Astrocyte (in vitro differentiated cells and primary cell): ENCODE measurements around the gene ZER1.

Experiments
- EZH2 ChIP-seq: IDR thresholded peaks from 2 replicates; pipeline ENCODE4 v1.6.1; 2012; ENCODE audit warnings: mild to moderate bottlenecking, low read length, inconsistent platforms; ENCODE audit not compliant: insufficient read depth
- TF ChIP-seq, protein P1 (sequence below): IDR thresholded peaks from 2 replicates; pipeline ENCODE4 v1.5.1; 2011; ENCODE audit warnings: low read depth, mild to moderate bottlenecking, inconsistent platforms, low read length, moderate library complexity; ENCODE audit not compliant: insufficient read depth

DNA sequence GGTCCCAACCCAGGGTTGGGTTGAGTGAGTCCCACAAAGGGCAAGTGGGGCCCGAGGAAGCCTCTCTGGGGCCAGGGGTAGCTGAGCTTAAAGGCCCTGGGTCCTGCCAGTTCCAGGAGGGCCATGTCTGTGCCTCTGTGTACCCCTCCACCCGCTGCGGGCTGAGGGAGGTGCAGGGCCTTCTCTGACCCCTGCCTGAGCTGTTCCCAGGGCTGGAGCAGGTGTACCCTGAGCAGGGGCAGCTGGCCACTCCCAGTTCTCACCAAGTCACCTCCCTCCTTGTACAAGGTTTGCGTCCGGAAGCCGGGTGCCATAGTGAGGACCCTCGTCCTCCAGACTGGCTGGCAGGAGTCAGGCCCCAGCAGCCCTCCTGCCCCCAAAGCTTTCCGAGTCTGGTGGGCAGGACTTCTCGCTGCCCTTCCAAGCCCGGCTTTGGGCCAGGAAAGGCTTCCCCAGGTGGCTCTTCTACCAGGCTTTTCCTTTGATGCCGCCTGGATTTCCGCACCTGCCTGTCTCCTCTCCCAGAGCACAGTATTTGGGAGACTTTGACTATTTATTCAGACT is 37.4 kb upstream of the ZER1 start:
- TF ChIP-seq, protein P1, sequence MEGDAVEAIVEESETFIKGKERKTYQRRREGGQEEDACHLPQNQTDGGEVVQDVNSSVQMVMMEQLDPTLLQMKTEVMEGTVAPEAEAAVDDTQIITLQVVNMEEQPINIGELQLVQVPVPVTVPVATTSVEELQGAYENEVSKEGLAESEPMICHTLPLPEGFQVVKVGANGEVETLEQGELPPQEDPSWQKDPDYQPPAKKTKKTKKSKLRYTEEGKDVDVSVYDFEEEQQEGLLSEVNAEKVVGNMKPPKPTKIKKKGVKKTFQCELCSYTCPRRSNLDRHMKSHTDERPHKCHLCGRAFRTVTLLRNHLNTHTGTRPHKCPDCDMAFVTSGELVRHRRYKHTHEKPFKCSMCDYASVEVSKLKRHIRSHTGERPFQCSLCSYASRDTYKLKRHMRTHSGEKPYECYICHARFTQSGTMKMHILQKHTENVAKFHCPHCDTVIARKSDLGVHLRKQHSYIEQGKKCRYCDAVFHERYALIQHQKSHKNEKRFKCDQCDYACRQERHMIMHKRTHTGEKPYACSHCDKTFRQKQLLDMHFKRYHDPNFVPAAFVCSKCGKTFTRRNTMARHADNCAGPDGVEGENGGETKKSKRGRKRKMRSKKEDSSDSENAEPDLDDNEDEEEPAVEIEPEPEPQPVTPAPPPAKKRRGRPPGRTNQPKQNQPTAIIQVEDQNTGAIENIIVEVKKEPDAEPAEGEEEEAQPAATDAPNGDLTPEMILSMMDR: no peak
- TF ChIP-seq EZH2: no peak
